Gastrocnemius medialis (tissue), 4 donors: ENCODE measurements around the gene SMS.

Source experiments
- POLR2A ChIP-seq, 2 donors: fragments of 450-650 bp; IDR thresholded peaks; one replicate each; pipeline ENCODE4 v1.6.1; 2017; ENCODE audit warnings: antibody characterized with exemption in 2 of 2, mild to moderate bottlenecking in 2 of 2, moderate library complexity in 2 of 2
- TF ChIP-seq, protein P1 (sequence below), 5 experiments: fragments of 450-650 bp in 3 of 5; fragments of 200-600 bp in 2 of 5; sonication (generic) in 2 of 5; IDR thresholded peaks in 4 of 5; conservative IDR thresholded peaks in 1 of 5; 1 replicate in 4 of 5; 2 replicates in 1 of 5; pipeline ENCODE4 v1.5.1; 2016 to 2019; ENCODE audit warnings: antibody characterized with exemption in 5 of 5, mild to moderate bottlenecking in 3 of 5, moderate library complexity in 3 of 5

DNA sequence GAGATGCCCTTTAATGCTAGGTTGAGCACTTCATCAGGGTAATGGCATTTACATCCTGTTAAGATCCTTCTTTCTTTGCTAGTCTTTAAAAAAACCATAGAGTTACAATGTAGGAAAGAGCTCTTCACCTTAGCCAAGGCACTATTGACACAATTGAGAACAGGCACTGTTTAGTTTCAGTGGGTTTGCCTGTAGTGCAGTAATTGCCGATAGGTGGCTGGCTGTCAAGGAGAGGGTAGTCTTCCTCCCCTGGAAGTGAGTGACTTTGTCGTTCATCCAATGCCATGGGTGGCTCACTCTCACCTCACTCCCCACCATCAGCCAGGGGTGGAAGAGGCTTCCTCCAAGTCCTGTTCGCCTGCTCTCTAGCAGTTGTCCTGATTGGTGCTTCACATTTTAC is 34.7 kb downstream of the SMS start:
- no peak for TF ChIP-seq POLR2A (IDR thresholded peaks at IDR 0.05)
- TF ChIP-seq, protein P1, sequence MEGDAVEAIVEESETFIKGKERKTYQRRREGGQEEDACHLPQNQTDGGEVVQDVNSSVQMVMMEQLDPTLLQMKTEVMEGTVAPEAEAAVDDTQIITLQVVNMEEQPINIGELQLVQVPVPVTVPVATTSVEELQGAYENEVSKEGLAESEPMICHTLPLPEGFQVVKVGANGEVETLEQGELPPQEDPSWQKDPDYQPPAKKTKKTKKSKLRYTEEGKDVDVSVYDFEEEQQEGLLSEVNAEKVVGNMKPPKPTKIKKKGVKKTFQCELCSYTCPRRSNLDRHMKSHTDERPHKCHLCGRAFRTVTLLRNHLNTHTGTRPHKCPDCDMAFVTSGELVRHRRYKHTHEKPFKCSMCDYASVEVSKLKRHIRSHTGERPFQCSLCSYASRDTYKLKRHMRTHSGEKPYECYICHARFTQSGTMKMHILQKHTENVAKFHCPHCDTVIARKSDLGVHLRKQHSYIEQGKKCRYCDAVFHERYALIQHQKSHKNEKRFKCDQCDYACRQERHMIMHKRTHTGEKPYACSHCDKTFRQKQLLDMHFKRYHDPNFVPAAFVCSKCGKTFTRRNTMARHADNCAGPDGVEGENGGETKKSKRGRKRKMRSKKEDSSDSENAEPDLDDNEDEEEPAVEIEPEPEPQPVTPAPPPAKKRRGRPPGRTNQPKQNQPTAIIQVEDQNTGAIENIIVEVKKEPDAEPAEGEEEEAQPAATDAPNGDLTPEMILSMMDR (IDR thresholded peaks at IDR 0.05 in 4 of 5, conservative IDR thresholded peaks at IDR 0.05 in 1 of 5): no peak
